Esophagus squamous epithelium (tissue), 5 donors: ENCODE data around the gene CBLB. TPM values are rescaled to one million over a fixed set of nuclear protein-coding genes. Genes with fewer than 3 reads are reported as not detected.

ENCODE experiments used
- DNase-seq: peaks from one replicate; lab custom pipeline; 2025; lab: John Stamatoyannopoulos, UW
- H3K27ac ChIP-seq, 4 donors: fragments of 200-600 bp; sonication (generic); one replicate each; pipeline ENCODE4 v1.5.1; 2016 to 2019; ENCODE audit warnings: mild to moderate bottlenecking in 1 of 4
- H3K27me3 ChIP-seq, 4 donors: fragments of 200-600 bp; sonication (generic); 1 replicate in 3 of 4; 2 replicates in 1 of 4; pipeline versions ENCODE4 v1.5.1 to v1.6.0; 2017 to 2021; ENCODE audit warnings: antibody characterized with exemption in 1 of 4
- H3K36me3 ChIP-seq, 3 donors: fragments of 200-600 bp; sonication (generic); one replicate each; pipeline ENCODE4 v1.5.1; 2016 to 2019
- H3K4me1 ChIP-seq, 3 donors: fragments of 200-600 bp; sonication (generic); one replicate each; pipeline ENCODE4 v1.5.1; 2017 to 2019
- H3K4me3 ChIP-seq, 4 donors: fragments of 200-600 bp; sonication (generic); 1 replicate in 3 of 4; 2 replicates in 1 of 4; pipeline ENCODE4 v1.5.1; 2016 to 2019; ENCODE audit warnings: mild to moderate bottlenecking in 2 of 4, moderate library complexity in 1 of 4
- H3K9me3 ChIP-seq, 3 donors: fragments of 200-600 bp; sonication (generic); one replicate each; pipeline ENCODE4 v1.5.1; 2016 to 2019
- CTCF ChIP-seq, 6 experiments: fragments of 450-650 bp in 4 of 6; fragments of 200-600 bp in 2 of 6; sonication (generic) in 2 of 6; IDR thresholded peaks; one replicate each; pipeline ENCODE4 v1.5.1; 2016 to 2019; ENCODE audit warnings: antibody characterized with exemption in 6 of 6, mild to moderate bottlenecking in 4 of 6, moderate library complexity in 4 of 6
- POLR2A ChIP-seq, 4 donors: fragments of 450-650 bp; IDR thresholded peaks; one replicate each; pipeline ENCODE4 v1.6.1; 2017; ENCODE audit warnings: antibody characterized with exemption in 4 of 4, mild to moderate bottlenecking in 4 of 4, moderate library complexity in 3 of 4
- WGBS, 2 donors: methylation state at CpG; one replicate each; pipeline ENCODE4 v1.1.5; 2018; 5-methylcytosine and 5-hydroxymethylcytosine counted together
- intact Hi-C: fragments of 100-400 bp; cut with DNase I; formaldehyde crosslinking; loops from one replicate; pipeline ENCODE4 v1.15.0; 2022
- total RNA-seq, 4 donors: library from RNA; depleted of rRNA; stranded (reverse); fragments of >200 nt; gene quantifications; one replicate each; pipeline ENCODE4 v1.1.0, GENCODE V29; 2016
- donor health status: DM: yes; HTN: yes; CAD: no.

CBLB gene
- total RNA-seq, 4 donors from 2014 or later: 6.7 to 29.4 (median 19.6) TPM

GRCh38 chr3:105744202-105744601 is 124.6 kb downstream of the CBLB start:
- 85 to 100% methylated on average over 1 of the region's 1 CpG for WGBS, 2 donors
- Histone ChIP-seq H3K4me3 (no peak overlapping the region), H3K9me3 (peaks cover 0 to 4% (median 0%) of the 10 kb centered on the region in 3 donors), H3K36me3 (peaks cover 0 to 35% (median 0%) of the 10 kb centered on the region in 3 donors), H3K4me1 (peaks cover 0 to 29% (median 16%) of the 10 kb centered on the region in 3 donors), H3K27ac (no peak overlapping the region), H3K27me3 (no peaks in the 10 kb centered on the region)
- intact Hi-C loops: no loop called here
- DNase-seq: no peak
- TF ChIP-seq CTCF (IDR thresholded peaks at IDR 0.05) (no peak), POLR2A (IDR thresholded peaks at IDR 0.05) (no peak)

DNA sequence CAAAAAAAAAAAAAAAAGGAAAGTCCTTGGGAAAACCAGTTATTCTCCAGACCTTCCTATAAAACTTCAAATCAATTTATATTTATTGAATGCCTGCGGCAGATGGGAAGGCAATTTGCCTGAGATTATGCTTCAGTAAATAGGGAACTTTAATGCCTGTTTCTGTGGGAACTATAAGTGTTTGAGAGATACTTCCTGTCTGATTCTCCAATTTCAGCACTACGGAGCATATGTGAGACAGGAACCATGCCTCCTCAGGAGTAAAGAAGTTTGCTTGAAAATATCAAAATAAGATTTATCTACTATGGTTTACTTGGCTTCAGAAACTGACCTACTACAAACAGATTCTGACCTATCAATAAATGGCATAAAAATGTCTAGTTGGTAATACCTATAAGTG is 135.5 kb downstream of the CBLB start:
- WGBS, 2 donors: 75 to 85% methylated on average over 2 of the region's 2 CpGs
- H3K36me3 ChIP-seq: peaks cover 0 to 32% (median 0%) of the 10 kb centered on the region in 3 donors
- no peaks in the 10 kb centered on the region for H3K9me3 ChIP-seq
- no peak overlapping the region for H3K27ac ChIP-seq
- H3K4me1 ChIP-seq: no peaks in the 10 kb centered on the region
- H3K27me3 ChIP-seq: no peaks in the 10 kb centered on the region
- H3K4me3 ChIP-seq: no peak overlapping the region
- no peak for DNase-seq
- intact Hi-C loops: no loop called here
- TF ChIP-seq POLR2A (IDR thresholded peaks at IDR 0.05) (no peak), CTCF (IDR thresholded peaks at IDR 0.05) (no peak)

GRCh38 chr3:105731686-105732085 is 137.1 kb downstream of the CBLB start:
- 88 to 94% methylated on average over 1 of the region's 1 CpG for WGBS, 2 donors
- intact Hi-C loops: no loop called here
- Histone ChIP-seq H3K27ac (no peak overlapping the region), H3K36me3 (peaks cover 0 to 45% (median 0%) of the 10 kb centered on the region in 3 donors), H3K4me1 (no peaks in the 10 kb centered on the region), H3K27me3 (no peaks in the 10 kb centered on the region), H3K9me3 (peaks cover 0 to 9% (median 4%) of the 10 kb centered on the region in 3 donors), H3K4me3 (no peak overlapping the region)
- no peak for DNase-seq
- TF ChIP-seq POLR2A (IDR thresholded peaks at IDR 0.05) (no peak), CTCF (IDR thresholded peaks at IDR 0.05) (no peak)

- Histone ChIP-seq H3K27me3 (no peaks in the 10 kb centered on the region), H3K27ac (no peak overlapping the region), H3K4me3 (no peak overlapping the region), H3K9me3 (peaks cover 0 to 10% (median 4%) of the 10 kb centered on the region in 3 donors), H3K36me3 (peaks cover 0 to 40% (median 0%) of the 10 kb centered on the region in 3 donors), H3K4me1 (no peaks in the 10 kb centered on the region)
- no peak for DNase-seq
- intact Hi-C loops: no loop called here
- TF ChIP-seq POLR2A (IDR thresholded peaks at IDR 0.05) (no peak), CTCF (IDR thresholded peaks at IDR 0.05) (no peak)
Observed at GRCh38 chr3:105730801-105731354, 137.9 kb downstream of the CBLB start.

DNA sequence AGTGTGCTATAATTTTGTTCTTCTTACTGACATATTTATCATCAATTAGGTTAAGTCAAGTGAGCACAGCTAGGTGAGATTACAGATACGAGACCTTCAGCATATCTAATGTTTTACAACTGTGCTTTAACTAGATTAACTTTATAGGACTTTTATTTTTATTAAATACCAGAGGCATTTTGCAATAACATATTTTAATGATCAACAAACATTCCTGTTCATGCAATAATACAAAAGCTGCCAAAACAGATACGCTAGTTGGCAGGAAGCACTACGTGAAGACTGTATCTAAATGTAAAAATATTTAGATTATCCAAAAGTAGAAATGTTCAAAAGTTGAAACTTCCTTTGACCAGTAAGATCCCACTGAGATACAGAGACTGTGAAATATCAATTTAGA is 139.1 kb downstream of the CBLB start:
- WGBS, 2 donors: 79 to 90% methylated on average over 3 of the region's 3 CpGs
- intact Hi-C loops: no loop called here
- Histone ChIP-seq H3K27me3 (no peaks in the 10 kb centered on the region), H3K4me3 (no peak overlapping the region), H3K27ac (no peak overlapping the region), H3K36me3 (peaks cover 0 to 35% (median 0%) of the 10 kb centered on the region in 3 donors), H3K4me1 (no peaks in the 10 kb centered on the region), H3K9me3 (peaks cover 0 to 10% (median 4%) of the 10 kb centered on the region in 3 donors)
- TF ChIP-seq POLR2A (IDR thresholded peaks at IDR 0.05) (no peak), CTCF (IDR thresholded peaks at IDR 0.05) (no peak)
- no peak for DNase-seq
